IMR-90 (cell line): ENCODE data around the gene MBD2. TPM values are rescaled to one million over a fixed set of nuclear protein-coding genes. Genes with fewer than 3 reads are reported as not detected.
"Not testable (repeated sequence)": the region's sequence is repeated elsewhere in the genome, so short reads cannot be mapped to it uniquely, and the experiment has no call there.

ENCODE experiments used
- ATAC-seq: fragments of 200-7000 bp; cut with Tn5 transposase; 2 replicates; pipeline ENCODE4 v1.9.1; 2020; ENCODE audit warnings: low read depth, mild to moderate bottlenecking, moderate library complexity
- BruUV-seq: library from RNA; stranded (reverse); fragments of 400-500 nt; replicated peaks from 2 replicates; lab custom pipeline; 2021; lab: Mats Ljungman, UMichigan
- CTCF ChIA-PET: fragments of 300-600 bp; formaldehyde crosslinking; extraction: SDS; loops from one replicate; lab custom pipeline; 2021; ENCODE audit warnings: antibody characterized with exemption; lab: Yijun Ruan, JAX
- POLR2A ChIA-PET: fragments of 300-600 bp; sonication (Branson Sonifier 250); formaldehyde crosslinking; loops from one replicate; lab custom pipeline; 2022; ENCODE audit warnings: antibody characterized with exemption; ENCODE audit not compliant: unreplicated experiment; lab: Charles Lee
- DNase-seq: peaks from one replicate; pipeline ENCODE4 v3.0.0; 2013
- H2AFZ ChIP-seq: replicated peaks from 2 replicates; pipeline ENCODE3; 2013; ENCODE audit warnings: low read length, mild to moderate bottlenecking; ENCODE audit not compliant: poor library complexity
- H2AK5ac ChIP-seq: 2 replicates; pipeline ENCODE4 v1.6.1; 2013; ENCODE audit warnings: low read depth, low read length, inconsistent platforms
- H2AK9ac ChIP-seq: replicated peaks from 2 replicates; pipeline ENCODE3; 2013; ENCODE audit warnings: mild to moderate bottlenecking, low read depth, low read length, moderate library complexity; ENCODE audit not compliant: poor library complexity
- H2BK120ac ChIP-seq: 2 replicates; pipeline ENCODE4 v1.6.1; 2013; ENCODE audit warnings: low read depth, low read length, inconsistent platforms
- H2BK15ac ChIP-seq: 3 replicates; pipeline ENCODE4 v1.6.1; 2013; ENCODE audit warnings: low read depth, low read length, inconsistent platforms
- H2BK20ac ChIP-seq: 2 replicates; pipeline ENCODE4 v1.6.1; 2013; ENCODE audit warnings: low read depth, mild to moderate bottlenecking, inconsistent platforms, low read length, moderate library complexity
- H2BK5ac ChIP-seq: 2 replicates; pipeline ENCODE4 v1.6.1; 2013; ENCODE audit warnings: mild to moderate bottlenecking, low read depth, low read length, inconsistent platforms; ENCODE audit not compliant: poor library complexity, severe bottlenecking
- H3K14ac ChIP-seq: replicated peaks from 2 replicates; pipeline ENCODE4 v1.6.1; 2013; ENCODE audit warnings: low read depth, low read length, inconsistent platforms
- H3K18ac ChIP-seq: 2 replicates; pipeline ENCODE4 v1.6.1; 2013; ENCODE audit warnings: low read depth, low read length, control low read depth
- H3K23ac ChIP-seq: 2 replicates; pipeline ENCODE4 v1.6.1; 2013; ENCODE audit warnings: low read depth, low read length, inconsistent platforms
- H3K27ac ChIP-seq: 2 replicates; pipeline ENCODE4 v1.5.1; 2013; ENCODE audit warnings: mild to moderate bottlenecking, control low read depth, low read length; ENCODE audit not compliant: insufficient read depth
- H3K27me3 ChIP-seq: 2 replicates; pipeline ENCODE4 v1.6.1; 2013; ENCODE audit warnings: low read length; ENCODE audit not compliant: control insufficient read depth, insufficient read depth
- H3K36me3 ChIP-seq: 2 replicates; pipeline ENCODE4 v1.6.1; 2013; ENCODE audit warnings: low read length, mixed read lengths; ENCODE audit not compliant: control insufficient read depth, insufficient read depth
- H3K4ac ChIP-seq: 2 replicates; pipeline ENCODE4 v1.6.1; 2013; ENCODE audit warnings: low read depth, low read length, inconsistent platforms
- H3K4me1 ChIP-seq: 2 replicates; pipeline ENCODE4 v1.6.1; 2013; ENCODE audit warnings: low read length, mixed read lengths; ENCODE audit not compliant: control insufficient read depth, insufficient read depth
- H3K4me2 ChIP-seq: 2 replicates; pipeline ENCODE4 v1.6.1; 2013; ENCODE audit warnings: low read depth, mild to moderate bottlenecking, control low read depth, low read length, moderate library complexity
- H3K4me3 ChIP-seq: 2 replicates; pipeline ENCODE4 v1.5.1; 2013; ENCODE audit warnings: low read depth, mild to moderate bottlenecking, control low read depth, low read length, moderate library complexity; ENCODE audit not compliant: insufficient read depth
- H3K56ac ChIP-seq: 2 replicates; pipeline ENCODE4 v1.6.1; 2013; ENCODE audit warnings: low read length, inconsistent platforms; ENCODE audit not compliant: insufficient read depth; ENCODE audit errors: extremely low read depth
- H3K79me1 ChIP-seq, 2 experiments: 2 replicates each; pipeline ENCODE4 v1.6.1; 2013; ENCODE audit warnings: low read length in 2 of 2, inconsistent platforms in 1 of 2, low read depth in 1 of 2
- H3K9ac ChIP-seq: 2 replicates; pipeline ENCODE4 v1.6.1; 2013; ENCODE audit warnings: low read depth, low read length, control low read depth
- H3K9me1 ChIP-seq: 2 replicates; pipeline ENCODE4 v1.6.1; 2013; ENCODE audit warnings: low read length, inconsistent platforms; ENCODE audit not compliant: insufficient read depth
- H3K9me3 ChIP-seq: 2 replicates; pipeline ENCODE4 v1.6.1; 2013; ENCODE audit warnings: low read length; ENCODE audit not compliant: control insufficient read depth, insufficient read depth
- H4K20me1 ChIP-seq: 2 replicates; pipeline ENCODE4 v1.6.1; 2013; ENCODE audit warnings: low read length, inconsistent platforms; ENCODE audit not compliant: insufficient read depth
- H4K5ac ChIP-seq: 2 replicates; pipeline ENCODE4 v1.6.1; 2013; ENCODE audit warnings: mild to moderate bottlenecking, low read depth, low read length, control low read depth
- H4K8ac ChIP-seq, 2 experiments: 2 replicates each; pipeline ENCODE4 v1.6.1; 2013; ENCODE audit warnings: low read depth in 2 of 2, low read length in 2 of 2, control low read depth in 1 of 2, inconsistent platforms in 1 of 2
- H4K91ac ChIP-seq: 2 replicates; pipeline ENCODE4 v1.6.1; 2013; ENCODE audit warnings: low read depth, low read length, inconsistent platforms; ENCODE audit not compliant: insufficient read depth
- WGBS, 2 experiments: methylation state at CpG; one replicate each; pipeline versions ENCODE4 v1.1.5 to v1.1.7; 2013; ENCODE audit warnings: missing lambda C conversion rate in 2 of 2; ENCODE audit not compliant: insufficient read length in 1 of 2; ENCODE audit errors: extremely low coverage in 2 of 2; 5-methylcytosine and 5-hydroxymethylcytosine counted together
- dilution Hi-C: fragments of 300-500 bp; cut with HindIII; formaldehyde crosslinking; loops from one replicate; pipeline ENCODE4 v1.14.3; 2018; ENCODE audit warnings: low sequenced_read_pairs; ENCODE audit not compliant: unreplicated experiment
- in situ Hi-C: fragments of 300-500 bp; cut with MboI; formaldehyde crosslinking; loops from 3 replicates; pipeline ENCODE4 v1.14.3; 2019; ENCODE audit warnings: low sequenced_read_pairs, inconsistent platforms, mixed read lengths
- intact Hi-C: fragments of 100-400 bp; cut with micrococcal nuclease; formaldehyde crosslinking; loops from 2 replicates; pipeline ENCODE4 v1.10.0; 2022
- polyA plus RNA-seq, 3 experiments: library from polyadenylated mRNA; depleted of rRNA; stranded (reverse); fragments of >200 nt; gene quantifications; 2 replicates each; pipeline ENCODE4 v1.2.3, GENCODE V29; 2012; ENCODE audit warnings: low replicate concordance in 1 of 3
- total RNA-seq: library from RNA; depleted of rRNA; stranded (reverse); fragments of >200 nt; gene quantifications from 2 replicates; pipeline ENCODE4 v1.2.3, GENCODE V29; 2012

Gene MBD2
- total and polyA plus RNA-seq, 2 of the 4 experiments (the other 2 are of a cell fraction), result 9.7 to 29.5 TPM

DNA sequence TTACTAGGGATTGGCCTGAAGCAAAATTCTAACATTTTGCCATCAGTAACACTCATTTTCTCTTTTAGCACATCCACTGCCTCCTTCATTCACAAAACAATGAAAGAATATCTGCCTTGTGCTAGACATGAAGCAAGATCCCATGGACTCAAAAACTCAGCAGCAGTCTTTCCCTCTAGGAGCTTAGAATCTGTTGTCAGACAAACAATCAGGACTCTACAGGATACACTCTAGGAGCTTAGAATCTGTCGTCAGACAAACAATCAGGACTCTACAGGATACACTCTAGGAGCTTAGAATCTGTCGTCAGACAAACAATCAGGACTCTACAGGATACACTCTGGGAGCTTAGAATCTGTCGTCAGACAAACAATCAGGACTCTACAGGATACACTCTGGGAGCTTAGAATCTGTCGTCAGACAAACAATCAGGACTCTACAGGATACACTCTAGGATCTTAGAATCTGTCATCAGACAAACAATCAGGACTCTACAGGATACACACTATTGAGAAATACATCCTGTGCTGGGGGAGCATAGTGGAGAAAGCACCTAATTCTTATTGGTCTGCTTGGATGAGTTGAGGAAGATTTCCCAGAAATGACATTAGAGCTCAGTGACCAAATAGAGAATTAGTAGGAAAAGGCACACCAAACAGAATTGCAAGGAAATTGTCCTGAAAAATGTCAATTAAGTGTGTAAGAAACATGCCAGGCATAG, 100.6 kb downstream of the MBD2 start:
- ATAC-seq, dilution Hi-C loops: not testable (repeated sequence)

More for the DNA sequence above, 100.6 kb downstream of the MBD2 start:
- H2BK120ac ChIP-seq, H3K18ac ChIP-seq, H3K27me3 ChIP-seq, DNase-seq, intact Hi-C loops, H3K79me1 ChIP-seq, H4K8ac ChIP-seq, H2BK5ac ChIP-seq, H3K4me2 ChIP-seq, H4K20me1 ChIP-seq, BruUV-seq, H3K14ac ChIP-seq, H2AK9ac ChIP-seq, H3K56ac ChIP-seq, H3K4me3 ChIP-seq, H3K23ac ChIP-seq, H3K36me3 ChIP-seq, in situ Hi-C loops, H3K4ac ChIP-seq, H4K91ac ChIP-seq, H2AK5ac ChIP-seq, H2BK20ac ChIP-seq, H4K5ac ChIP-seq, H3K9ac ChIP-seq, H2AFZ ChIP-seq, H2BK15ac ChIP-seq, POLR2A ChIA-PET, CTCF ChIA-PET, H3K27ac ChIP-seq, H3K9me3 ChIP-seq, H3K4me1 ChIP-seq, H3K9me1 ChIP-seq: not testable (repeated sequence)
- WGBS, 2 experiments, result no CpG with 5 or more reads among the region's 4 CpGs
